HG02763 (cell line): ENCODE data around the gene FARS2.
A peak's percentile ranks its signal among the peaks of the same experiment; 100 is the strongest.

Experiments
- ATAC-seq: cut with Tn5 transposase; IDR thresholded peaks from one replicate; pipeline ENCODE4 v1.9.1; 2021; ENCODE audit warnings: mild to moderate bottlenecking, moderate library complexity; ENCODE audit not compliant: unreplicated experiment

The FARS2 gene

GRCh38 chr6:5248302-5249098 lies 12.8 kb upstream of the FARS2 start:
- ATAC-seq, result no peak

GRCh38 chr6:5249451-5250122 lies 11.7 kb upstream of the FARS2 start:
- no peak for ATAC-seq

- no peak for ATAC-seq
Observed at GRCh38 chr6:5250451-5250850, 10.9 kb upstream of the FARS2 start.

GRCh38 chr6:5250911-5251310 lies 10.4 kb upstream of the FARS2 start:
- no peak for ATAC-seq

GRCh38 chr6:5256952-5257351 lies 4.4 kb upstream of the FARS2 start:
- ATAC-seq, result no peak

- no peak for ATAC-seq
Observed at GRCh38 chr6:5257400-5257799, 3.9 kb upstream of the FARS2 start.

GRCh38 chr6:5259428-5259827 lies 1.9 kb upstream of the FARS2 start:
- no peak for ATAC-seq

- ATAC-seq, result peak; percentile 63
Observed at GRCh38 chr6:5260111-5260620, 1.1 kb upstream of the FARS2 start.

- ATAC-seq, result no peak
Observed at GRCh38 chr6:5261545-5262109, 314 bp downstream of the FARS2 start.

GRCh38 chr6:5266423-5266822 lies 5.1 kb downstream of the FARS2 start:
- no peak for ATAC-seq

GRCh38 chr6:5270093-5270680 lies 8.9 kb downstream of the FARS2 start:
- no peak for ATAC-seq

GRCh38 chr6:5271926-5272325 lies 10.6 kb downstream of the FARS2 start:
- no peak for ATAC-seq

- ATAC-seq, result no peak
Observed at GRCh38 chr6:5274231-5274630, 12.9 kb downstream of the FARS2 start.

- ATAC-seq, result no peak
Observed at GRCh38 chr6:5275497-5275896, 14.2 kb downstream of the FARS2 start.

GRCh38 chr6:5276581-5276980 lies 15.3 kb downstream of the FARS2 start:
- no peak for ATAC-seq

GRCh38 chr6:5277589-5277988 lies 16.3 kb downstream of the FARS2 start:
- ATAC-seq, result no peak

GRCh38 chr6:5278047-5278446 lies 16.7 kb downstream of the FARS2 start:
- ATAC-seq, result peak; percentile 78

- no peak for ATAC-seq
Observed at GRCh38 chr6:5278565-5279120, 17.3 kb downstream of the FARS2 start.

GRCh38 chr6:5279891-5280338 lies 18.6 kb downstream of the FARS2 start:
- ATAC-seq, result no peak

GRCh38 chr6:5280920-5281319 lies 19.6 kb downstream of the FARS2 start:
- no peak for ATAC-seq

GRCh38 chr6:5282191-5282623 lies 20.9 kb downstream of the FARS2 start:
- no peak for ATAC-seq
